Islet precursor cell (in vitro differentiated cells): ENCODE data around the gene KRT15.

Experiments
- DNase-seq: peaks from one replicate; pipeline ENCODE4 v3.0.0-alpha.2; 2018

KRT15 gene

DNA sequence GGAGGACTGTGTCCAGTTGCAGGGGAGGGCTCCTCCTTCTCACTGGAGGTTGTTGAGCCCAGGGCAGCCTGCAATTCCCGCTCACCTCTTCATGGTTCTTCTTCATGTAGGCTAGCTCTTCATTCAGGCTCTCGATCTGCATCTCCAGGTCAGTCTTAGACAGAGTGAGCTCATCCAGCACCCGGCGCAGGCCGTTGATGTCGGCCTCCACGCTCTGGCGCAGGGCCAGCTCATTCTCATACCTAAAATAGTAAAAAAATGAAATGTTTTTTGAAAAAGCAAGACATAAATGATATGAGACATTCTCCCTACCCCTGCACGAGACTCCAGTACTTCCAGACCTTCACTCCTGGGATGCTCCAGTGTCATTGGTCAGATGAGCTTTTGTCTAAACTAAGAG, 15.5 kb downstream of the KRT15 start:
- DNase-seq: no peak

DNA sequence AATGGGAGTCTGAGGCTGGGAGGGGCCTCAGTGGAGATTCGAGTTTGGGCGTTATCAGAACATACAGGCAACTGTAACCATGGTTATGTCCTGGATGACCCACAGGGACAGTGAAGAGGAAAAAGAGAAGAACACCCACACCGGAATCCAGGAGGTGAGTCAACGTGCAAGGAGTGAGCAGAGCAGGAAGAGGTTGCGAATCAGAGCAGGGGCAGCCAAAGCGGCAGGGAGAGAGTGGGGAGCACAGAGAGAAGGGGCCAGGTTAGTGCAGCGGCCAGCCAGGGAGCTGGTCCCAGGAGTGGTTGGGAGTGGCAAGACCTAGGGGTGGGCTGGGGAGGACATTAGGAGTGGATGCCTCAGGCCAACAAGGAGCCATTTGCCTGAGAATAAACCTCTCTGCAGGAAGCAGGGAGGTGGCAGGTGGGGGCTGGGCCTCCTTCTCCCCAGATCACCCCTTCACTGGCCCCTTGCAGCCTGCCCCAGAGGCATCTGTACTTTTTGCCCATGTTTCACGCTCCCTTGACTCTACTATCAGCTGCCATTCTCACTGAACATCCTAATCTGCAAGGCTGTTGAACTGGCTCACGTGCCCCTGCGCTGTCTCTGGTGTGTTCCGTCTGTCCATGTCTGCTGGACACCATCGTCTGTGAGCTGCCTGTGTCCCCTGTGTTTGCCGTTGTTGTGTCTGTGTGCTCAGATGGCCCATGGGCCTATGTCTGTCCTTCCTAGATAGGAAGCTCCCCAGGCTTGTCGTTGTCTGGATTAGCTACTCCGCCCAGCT, 18.4 kb downstream of the KRT15 start:
- DNase-seq: peak; percentile 83

DNA sequence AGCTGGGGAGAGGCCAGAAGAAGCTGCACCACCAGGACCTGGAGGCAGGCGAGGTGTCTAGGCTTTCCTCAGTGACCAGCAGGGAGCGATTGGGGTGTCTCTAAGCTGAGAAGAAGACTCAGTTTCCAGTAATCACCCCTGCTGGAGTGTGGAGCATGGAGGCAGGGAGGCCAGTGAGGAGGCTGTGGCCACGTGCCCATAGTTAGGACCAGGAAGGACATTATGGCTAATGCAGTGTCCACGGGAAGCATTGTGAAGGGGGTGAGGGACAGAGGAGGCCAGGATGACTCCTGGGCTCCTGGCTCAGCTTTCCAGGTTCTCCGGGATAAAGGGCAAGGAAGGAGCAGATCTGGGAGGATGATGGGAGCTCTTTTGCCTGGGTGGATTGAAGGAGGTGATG, 19.0 kb downstream of the KRT15 start:
- no peak for DNase-seq

DNA sequence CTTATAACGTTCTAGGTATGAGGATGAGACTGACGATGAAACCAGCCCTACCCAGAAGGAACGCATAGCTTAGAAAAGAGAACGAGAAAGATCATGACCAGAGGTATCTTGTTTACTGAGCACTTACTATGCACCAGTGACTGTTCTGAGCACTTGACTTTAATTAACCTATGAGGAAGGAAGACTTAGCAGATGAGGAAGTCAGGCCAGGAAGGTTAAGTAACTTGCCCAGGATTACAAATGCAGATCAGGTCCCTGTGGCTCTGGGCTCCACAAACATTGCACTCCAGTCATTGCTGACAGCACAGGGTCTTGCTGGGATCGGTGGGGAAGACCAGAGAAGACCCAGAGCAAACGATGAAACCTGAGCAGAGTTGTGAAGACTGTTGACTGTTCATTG, 20.4 kb downstream of the KRT15 start:
- DNase-seq: no peak

DNA sequence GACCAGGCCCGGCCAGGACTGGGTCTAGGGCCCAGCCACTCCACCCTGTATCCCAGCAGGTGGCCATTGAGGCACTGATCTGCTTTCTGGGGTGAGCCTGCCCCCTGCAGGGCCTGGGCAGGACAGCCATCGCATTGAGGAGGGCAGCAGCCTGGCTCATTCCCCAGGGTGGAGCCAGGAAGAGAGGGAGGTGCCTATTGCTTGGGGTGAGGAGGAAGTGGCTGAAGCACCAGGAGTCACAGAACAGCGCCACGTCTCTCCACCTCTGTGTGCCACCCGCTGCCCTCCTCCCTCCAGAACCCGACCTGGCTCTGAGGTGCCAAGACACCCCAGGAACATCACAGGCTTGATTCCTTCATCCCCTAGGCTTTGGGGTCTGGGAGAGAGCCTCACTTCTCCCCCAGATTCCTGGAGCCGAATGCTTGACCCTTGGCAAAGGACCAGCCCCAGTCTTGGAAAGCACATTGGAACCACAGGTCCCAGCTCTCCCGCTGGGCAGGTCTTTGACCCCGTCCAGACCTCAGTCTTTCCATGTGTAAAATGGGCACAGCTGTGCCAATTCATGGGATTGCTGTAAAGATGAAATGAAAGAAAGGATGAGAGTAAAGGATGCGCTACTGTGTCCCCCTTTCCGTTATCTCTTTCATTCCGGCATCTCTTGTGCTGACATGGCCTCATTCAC, 21.7 kb downstream of the KRT15 start:
- peak; percentile 96 for DNase-seq

DNA sequence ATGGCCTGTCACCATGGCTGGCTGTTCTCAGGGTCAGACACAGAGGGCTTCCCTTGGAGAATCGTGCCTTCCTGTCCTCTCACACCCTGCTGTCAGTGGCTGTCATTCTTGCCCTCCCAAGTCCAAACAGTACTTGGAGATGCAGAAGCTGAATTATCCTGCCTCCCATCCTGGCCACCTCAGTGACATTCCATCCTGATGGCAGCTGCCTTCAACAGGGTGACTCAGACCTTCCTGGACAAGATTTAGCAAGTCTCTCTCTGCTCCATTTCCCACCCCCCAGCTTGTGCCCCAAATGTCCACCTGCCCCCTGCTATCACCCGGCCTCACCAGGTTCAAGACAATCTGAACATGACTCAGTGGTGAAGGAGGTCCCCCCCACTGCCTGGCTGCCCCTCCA, 24.2 kb downstream of the KRT15 start:
- peak; percentile 76 for DNase-seq

DNA sequence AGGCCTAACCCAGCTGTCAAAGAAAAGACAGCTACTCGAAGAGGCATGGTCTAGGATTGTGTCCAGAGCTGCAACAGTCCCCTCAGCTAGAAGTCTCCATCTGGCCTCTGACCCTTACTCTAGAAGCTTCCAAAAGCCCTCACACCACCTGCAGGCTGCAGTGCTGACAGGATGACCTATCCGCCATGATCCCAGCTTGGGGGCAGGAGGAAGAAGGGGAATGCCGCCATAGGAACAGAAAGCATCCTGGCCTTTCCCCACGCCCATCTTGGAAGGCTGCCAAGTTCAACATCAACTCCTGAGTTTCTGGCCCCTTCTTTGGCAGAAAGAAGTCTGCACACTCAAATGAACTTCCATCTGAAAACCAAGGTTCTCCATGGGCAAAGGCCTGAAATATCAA, 25.9 kb downstream of the KRT15 start:
- no peak for DNase-seq

DNA sequence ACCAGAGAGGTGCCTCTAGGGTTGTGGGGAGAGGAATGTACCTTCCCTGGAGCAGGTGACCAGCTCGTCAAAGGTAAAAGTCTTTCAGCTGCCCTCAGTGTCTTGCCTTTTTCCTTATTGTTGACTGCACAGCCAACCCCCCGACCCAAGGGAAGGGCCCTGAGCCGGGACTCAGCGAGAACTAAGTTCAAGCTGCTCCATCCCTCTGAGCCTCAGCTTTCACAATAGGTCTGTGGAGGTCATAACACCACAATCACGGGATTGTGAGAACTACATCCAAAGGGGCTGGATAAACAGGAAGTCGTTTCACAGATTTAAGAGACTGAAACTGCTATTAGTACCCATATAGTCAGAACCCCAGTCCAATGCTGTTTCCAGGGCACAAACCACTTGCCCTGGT, 26.3 kb downstream of the KRT15 start:
- no peak for DNase-seq

DNA sequence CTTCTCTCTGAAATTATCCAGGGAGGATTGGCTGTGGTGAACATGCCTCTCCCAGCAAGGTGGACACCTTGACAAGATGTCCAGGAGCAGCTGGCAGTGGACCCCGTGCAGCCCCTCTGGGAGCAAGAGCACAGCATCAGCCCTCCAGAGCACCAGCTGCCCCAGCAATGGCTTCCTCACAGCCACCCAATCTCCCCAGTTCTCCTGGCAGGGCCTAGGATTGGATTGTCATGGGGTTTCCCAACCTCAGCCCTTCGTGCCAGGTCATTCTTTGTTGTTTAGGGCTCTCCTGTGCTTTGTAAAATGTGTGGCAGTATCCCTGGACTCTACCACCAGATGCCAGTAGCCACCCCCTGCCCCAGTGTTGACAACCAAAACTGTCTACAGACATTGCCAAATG, 27.2 kb downstream of the KRT15 start:
- DNase-seq: no peak

DNA sequence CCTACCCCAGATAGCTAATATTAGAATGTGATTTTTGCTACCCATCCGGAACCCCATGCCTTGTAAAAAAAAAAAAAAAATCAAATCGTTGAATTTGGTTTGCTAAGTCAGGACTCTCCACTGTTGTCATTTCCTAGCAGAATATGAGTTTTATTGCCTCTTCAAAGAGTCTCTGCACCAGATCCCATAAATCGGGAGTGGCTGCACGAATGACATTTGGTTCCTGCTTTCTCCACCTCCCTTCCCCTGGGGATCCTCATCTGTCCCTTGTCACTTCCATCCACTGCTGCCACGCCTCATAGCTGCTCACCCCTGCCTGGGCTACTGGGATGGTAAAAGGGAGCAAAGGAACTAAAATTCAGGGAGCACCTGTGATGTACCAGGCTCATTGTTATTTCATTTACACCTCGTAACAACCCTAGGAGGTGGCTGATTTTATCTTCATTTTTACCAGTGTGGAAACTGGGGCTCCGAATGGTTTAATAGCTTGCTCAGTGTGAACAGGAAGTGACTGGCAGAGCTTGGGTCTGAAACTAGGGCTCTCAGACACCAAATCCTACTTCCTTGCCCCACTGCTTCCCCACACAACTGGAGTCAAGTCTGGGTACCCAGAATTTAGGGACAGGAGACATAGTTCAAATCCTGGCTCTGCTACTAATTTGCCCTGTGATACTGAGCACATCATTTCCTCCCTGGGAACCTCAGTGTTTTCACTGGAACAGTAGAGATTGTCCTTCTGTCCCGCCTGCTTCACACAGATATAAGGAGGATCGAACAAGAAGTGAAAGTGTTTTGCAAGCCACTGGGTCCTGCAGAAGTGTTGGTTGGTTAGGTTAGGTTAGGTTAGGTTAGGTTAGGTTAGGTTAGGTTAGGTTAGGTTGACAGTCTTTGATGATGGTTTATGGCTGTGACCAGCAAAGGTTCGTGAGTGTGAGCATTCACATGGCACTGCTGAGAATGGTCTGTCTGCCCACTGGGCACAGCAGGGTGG, 28.4 kb downstream of the KRT15 start:
- no peak for DNase-seq

DNA sequence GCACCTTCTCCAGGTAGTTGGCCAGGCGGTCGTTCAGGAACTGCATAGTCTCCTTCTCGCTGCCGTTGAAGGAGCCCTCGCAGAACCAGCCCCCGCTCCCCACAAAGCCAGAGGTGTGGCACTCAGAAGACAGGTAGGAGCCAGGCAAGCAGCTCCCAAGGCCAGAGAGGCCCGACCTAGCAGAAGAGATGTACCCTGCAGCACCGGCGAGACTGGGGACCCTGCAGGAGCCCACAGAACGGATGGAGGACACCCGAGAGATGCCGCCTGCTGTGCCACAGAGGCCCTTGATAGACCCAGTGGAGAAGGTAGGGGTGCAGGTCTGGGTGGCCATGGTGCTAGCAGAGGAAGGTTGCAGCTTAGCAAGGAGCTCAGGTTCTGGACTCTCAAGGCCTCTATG, 29.2 kb downstream of the KRT15 start, which contains the start of gene KRT36:
Gene KRT36, minus strand, starts transcription at position 380 of the 400 bp plus-strand sequence. Its CDS starts 46 bp downstream, at position 334.
- no peak for DNase-seq

DNA sequence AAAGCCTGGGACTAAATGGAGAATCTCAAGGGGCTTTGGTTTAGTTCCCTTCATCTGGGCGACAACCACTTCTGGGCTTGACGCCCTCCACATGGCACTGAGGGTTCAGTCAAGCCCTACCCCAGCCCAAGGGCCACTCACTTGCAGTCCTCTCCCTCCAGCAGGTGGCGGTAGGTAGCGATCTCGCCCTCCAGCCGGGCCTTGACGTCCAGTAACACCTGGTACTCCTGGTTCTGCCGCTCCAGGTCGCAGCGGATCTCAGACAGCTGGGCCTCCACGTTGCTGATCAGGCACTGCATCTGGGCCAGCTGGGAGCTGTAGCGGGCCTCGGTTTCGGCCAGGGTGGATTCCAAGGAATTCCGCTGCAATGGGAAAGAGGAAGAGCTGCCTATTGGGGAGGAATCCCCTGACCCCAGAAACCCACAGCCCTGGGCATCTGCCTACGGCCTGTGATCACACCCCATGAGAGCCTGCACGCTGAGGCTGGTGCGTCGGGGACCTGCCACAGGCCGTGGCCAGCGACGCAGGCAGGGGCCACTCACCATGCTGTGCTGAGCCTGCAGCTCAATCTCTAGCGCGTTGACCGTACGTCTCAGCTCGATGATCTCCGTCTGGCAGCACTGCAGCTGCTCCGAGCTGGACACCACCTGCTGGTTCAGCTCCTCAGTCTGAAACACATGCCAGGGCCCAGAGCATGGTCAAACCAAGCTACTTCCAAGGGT, 31.7 kb downstream of the KRT15 start:
- peak; percentile 78 for DNase-seq

DNA sequence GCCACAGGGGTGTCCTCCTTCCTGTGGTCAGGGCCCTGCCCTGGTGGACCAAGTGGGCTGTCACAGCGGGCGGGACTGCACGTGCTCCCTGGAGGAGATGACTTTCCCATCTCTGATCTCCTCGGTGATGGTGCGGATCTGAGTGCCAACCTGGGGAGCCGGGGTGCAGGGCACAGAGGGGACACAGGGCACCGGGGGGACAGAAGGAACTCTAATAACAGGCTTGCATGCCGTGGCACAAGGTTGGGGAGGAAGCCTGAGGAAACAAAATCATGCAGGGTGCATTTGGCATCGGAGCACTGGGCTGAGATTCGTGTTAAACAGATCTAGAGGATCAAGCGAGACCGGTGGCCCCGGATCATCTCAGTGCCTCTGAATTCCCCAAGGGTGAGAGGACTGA, 32.4 kb downstream of the KRT15 start:
- no peak for DNase-seq

DNA sequence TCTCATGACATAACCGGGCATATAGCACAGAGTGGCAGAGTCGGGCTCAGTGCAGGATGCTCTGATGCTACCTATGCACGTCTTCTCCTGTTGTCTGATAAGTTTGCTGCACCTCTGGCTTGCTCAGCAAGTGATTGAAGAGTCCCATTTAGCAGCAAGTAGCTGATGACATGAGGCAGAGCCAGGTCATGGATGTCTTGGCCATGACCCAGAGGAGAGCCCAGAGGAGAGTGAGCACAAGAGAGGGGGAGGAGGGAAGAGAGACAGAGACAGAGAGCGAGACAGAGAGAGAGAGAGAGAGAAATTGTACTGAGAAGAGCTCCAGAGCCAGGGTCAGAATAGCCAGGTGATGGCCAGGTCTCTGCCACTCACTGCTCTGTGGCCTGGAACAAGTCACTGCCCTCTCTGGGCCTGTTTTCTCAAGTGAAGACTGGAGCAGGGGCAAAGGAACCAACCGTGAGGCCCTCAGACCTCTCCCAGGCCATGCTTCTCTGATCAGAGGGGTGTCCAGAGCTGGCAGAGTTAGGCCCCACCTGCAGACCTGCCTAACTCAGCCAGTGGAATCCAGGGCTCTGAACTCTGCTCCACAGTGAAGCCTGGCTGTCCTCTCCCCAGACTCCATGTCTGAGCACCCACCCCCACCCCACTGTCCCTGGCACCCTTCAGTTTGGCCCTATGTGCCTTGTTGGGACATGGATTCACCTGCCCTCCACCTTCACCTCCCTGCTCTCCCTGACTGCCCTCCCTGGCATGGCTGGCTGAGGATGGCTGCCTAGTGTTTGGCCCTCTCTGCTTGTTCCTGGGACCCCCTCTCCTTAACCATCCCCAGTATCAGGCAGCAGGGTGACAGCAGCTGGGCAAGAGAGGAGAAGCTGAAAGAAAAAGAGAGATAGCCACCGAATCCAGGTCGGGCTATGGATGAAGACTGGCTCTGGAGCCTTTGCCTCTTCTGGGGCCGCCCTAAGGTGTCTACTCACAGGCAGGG, 33.5 kb downstream of the KRT15 start:
- no peak for DNase-seq

DNA sequence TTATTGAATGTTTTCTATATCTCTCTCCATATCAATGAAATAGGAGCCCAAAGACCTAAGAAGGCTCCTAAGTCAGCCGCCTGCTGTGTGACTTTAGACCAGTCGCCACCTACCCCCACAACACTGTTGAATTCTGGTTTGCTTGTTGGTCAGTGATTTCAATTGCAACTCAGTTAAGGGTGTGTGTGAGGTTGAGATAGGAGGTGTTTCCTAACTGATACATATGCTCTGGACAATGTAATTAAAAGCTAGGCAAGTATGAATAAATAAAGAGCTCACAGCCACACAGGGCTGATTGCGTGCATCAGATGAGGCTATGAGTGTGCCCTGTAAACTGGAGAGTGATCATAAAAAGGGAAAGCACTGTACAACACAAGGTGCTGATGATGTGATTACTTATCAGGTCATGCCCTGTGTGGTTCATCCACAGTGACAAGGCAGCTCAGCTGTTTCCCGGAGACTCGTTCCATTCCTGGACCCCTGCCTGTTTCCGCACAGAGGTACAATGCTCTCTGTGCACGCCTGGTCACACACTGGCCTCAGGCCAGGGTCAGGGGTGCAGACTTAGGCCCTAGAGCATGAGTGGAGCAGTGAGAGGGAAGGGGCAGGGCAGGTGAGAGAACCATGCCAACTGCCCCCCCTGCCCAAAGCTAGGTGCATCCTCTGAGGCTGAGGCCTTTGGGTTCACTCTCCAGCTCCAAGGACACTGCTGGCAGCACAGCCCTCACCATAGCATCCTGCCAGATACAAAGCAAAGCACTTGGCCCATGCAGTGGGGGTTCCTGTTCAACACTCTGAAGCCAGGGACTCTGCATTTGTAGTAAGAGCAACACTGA, 34.5 kb downstream of the KRT15 start:
- DNase-seq: no peak

DNA sequence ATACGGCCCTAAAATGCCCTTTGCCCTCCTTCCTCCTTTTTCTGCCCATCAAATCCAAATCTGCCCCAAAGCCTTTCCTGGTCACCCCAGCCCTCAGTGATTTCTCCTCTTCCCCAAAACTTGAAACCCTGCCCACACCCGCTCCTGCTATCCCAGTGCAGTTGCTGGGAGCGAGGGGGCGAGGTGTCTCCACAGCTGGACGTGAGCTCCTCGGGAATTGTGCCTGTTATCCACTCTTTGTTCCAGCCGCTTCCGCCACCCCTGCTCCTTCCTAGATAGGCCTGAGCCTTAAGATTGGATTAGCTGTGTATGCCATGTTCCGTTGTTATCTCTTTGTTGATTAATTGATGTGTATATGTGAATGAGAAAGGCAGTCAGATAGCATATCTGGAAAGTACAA, 35.2 kb downstream of the KRT15 start:
- DNase-seq: no peak

DNA sequence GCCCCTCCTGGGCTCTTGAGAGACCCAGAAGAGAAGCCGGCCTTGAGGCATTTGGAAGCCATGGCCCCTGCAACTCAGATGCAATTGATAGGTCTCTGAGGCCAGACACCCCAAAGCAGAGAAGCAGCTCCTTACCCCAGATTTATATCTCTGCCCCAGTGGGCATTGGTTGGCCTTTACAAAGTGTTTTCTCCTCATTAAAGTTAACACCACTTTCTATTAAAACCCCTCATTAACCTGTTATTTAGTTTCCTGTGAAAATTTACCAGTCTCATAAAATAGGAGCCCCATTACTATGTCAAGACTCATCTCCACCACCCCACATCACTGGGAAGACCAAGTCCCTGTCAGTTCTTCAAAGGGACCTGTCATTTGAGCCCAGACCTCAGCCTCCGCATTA, 37.7 kb downstream of the KRT15 start, which contains the start of gene KRT35:
Gene KRT35, minus strand, starts transcription at position 116 of the 400 bp plus-strand sequence. Its CDS starts 54 bp downstream, at position 62.
- no peak for DNase-seq

DNA sequence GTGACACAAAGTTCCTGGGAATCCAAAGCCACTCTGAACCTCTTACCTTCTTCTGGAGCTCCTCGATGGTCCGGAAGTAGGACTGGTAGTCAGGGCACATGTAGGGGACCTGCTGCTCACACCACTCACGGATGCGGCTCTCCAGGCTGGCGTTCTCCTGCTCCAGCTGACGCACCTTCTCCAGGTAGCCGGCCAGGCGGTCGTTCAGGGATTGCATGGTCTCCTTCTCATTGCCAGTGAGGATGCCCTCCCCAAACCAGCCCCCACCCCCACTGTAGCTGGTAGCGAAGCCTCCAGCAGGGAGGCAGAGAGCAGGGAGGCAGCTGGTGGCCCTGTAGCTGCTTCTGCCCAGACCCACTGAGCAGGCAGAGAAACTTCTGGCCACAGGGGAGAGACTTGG, 38.1 kb downstream of the KRT15 start:
- DNase-seq: no peak

DNA sequence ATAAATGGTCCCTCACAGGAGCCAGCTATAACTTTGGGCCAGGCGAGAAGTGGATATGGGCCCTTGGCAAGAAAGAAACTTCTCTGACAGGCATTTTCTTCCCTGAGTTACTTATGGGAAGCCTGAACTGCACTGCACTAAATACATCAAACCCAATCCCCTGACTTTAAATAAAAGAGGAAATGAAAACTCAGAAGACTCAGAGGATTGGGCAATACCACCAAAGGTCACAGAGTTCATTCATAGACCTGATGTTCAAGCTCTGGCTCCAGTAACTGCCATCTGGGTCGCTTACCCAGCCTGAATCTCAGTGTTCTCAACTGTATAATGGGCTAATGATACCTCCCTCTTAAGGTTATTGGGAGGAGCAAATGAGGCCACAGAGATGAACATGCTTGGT, 38.6 kb downstream of the KRT15 start:
- no peak for DNase-seq

DNA sequence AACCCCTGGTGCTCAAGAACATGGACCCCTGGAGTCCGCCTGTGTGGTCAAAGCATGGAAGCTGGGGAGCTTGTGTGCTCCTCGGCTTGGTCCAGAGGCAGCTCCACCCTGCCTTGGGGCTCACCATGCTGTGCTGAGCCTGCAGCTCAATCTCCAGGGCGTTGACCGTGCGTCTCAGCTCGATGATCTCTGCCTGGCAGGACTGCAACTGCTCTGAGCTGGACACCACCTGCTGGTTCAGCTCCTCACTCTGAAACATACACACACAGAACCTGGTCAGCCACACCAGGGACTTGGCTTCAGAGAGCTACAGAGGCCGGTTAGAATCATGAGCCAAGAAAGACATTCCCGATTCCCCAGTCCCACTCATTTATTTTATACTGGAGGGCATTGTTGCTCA, 40.5 kb downstream of the KRT15 start:
- DNase-seq: no peak
